Peyer's patch (tissue), 4 donors: ENCODE measurements around the gene PTGIR. TPM values are rescaled to one million over a fixed set of nuclear protein-coding genes. Genes with fewer than 3 reads are reported as not detected.

ENCODE experiments used
- DNase-seq, 3 donors: peaks; one replicate each; pipeline ENCODE4 v3.0.0-alpha.2; 2017 to 2019
- H3K27ac ChIP-seq, 4 donors: fragments of 200-600 bp; sonication (generic); one replicate each; pipeline ENCODE4 v1.5.1; 2016 to 2019
- H3K27me3 ChIP-seq, 2 donors: fragments of 200-600 bp; sonication (generic); one replicate each; pipeline ENCODE4 v1.5.1; 2019
- H3K36me3 ChIP-seq, 3 donors: fragments of 200-600 bp; sonication (generic); one replicate each; pipeline ENCODE4 v1.5.1; 2016 to 2019
- H3K4me1 ChIP-seq, 4 donors: fragments of 200-600 bp; sonication (generic); one replicate each; pipeline ENCODE4 v1.5.1; 2016 to 2019
- H3K4me3 ChIP-seq, 4 donors: fragments of 200-600 bp; sonication (generic); 1 replicate in 3 of 4; 2 replicates in 1 of 4; pipeline ENCODE4 v1.5.1; 2016 to 2019; ENCODE audit warnings: mild to moderate bottlenecking in 1 of 4
- H3K9me3 ChIP-seq, 4 donors: fragments of 200-600 bp; sonication (generic); one replicate each; pipeline ENCODE4 v1.5.1; 2016 to 2019; ENCODE audit warnings: mild to moderate bottlenecking in 1 of 4
- POLR2A ChIP-seq, 2 donors: fragments of 450-650 bp; IDR thresholded peaks; one replicate each; pipeline ENCODE4 v1.5.1; 2017; ENCODE audit warnings: antibody characterized with exemption in 2 of 2, mild to moderate bottlenecking in 2 of 2, moderate library complexity in 2 of 2
- total RNA-seq, 4 donors: library from RNA; depleted of rRNA; stranded (reverse); fragments of >200 nt; gene quantifications; one replicate each; pipeline ENCODE4 v1.1.0, GENCODE V29; 2016
- TF ChIP-seq, protein P1 (sequence below), 6 experiments: fragments of 450-650 bp in 4 of 6; fragments of 200-600 bp in 2 of 6; sonication (generic) in 1 of 6; IDR thresholded peaks; one replicate each; pipeline ENCODE4 v1.5.1; 2017 to 2019; ENCODE audit warnings: antibody characterized with exemption in 6 of 6, mild to moderate bottlenecking in 3 of 6, moderate library complexity in 1 of 6

The PTGIR gene
- total RNA-seq, 4 donors from 2014 or later: 3.4 to 5.8 TPM; not detected in 2

DNA sequence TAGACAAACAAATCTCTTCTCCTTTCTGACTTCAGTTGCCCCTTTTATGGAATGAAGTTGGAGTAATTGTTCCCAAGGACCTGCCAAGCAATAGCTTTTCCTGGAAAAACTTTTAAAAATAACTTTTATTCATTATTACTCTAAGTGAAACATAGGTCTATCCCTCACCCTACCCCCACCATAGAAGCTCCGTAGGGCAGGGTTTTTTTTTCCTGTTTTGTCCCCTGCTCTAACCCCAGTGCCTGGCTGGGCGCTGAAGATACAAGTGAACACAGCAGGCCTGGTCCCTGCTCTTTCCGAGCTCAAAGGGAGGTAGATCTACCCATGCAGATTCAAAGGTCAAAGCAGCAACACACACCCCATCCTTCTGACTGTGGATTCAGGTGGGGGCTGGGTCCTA lies 19.8 kb upstream of the PTGIR start:
- Histone ChIP-seq H3K27ac (no peak overlapping the region), H3K36me3 (no peaks in the 10 kb centered on the region)
- TF ChIP-seq POLR2A (IDR thresholded peaks at IDR 0.05): no peak
- TF ChIP-seq, protein P1, sequence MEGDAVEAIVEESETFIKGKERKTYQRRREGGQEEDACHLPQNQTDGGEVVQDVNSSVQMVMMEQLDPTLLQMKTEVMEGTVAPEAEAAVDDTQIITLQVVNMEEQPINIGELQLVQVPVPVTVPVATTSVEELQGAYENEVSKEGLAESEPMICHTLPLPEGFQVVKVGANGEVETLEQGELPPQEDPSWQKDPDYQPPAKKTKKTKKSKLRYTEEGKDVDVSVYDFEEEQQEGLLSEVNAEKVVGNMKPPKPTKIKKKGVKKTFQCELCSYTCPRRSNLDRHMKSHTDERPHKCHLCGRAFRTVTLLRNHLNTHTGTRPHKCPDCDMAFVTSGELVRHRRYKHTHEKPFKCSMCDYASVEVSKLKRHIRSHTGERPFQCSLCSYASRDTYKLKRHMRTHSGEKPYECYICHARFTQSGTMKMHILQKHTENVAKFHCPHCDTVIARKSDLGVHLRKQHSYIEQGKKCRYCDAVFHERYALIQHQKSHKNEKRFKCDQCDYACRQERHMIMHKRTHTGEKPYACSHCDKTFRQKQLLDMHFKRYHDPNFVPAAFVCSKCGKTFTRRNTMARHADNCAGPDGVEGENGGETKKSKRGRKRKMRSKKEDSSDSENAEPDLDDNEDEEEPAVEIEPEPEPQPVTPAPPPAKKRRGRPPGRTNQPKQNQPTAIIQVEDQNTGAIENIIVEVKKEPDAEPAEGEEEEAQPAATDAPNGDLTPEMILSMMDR (IDR thresholded peaks at IDR 0.05): no peak

DNA sequence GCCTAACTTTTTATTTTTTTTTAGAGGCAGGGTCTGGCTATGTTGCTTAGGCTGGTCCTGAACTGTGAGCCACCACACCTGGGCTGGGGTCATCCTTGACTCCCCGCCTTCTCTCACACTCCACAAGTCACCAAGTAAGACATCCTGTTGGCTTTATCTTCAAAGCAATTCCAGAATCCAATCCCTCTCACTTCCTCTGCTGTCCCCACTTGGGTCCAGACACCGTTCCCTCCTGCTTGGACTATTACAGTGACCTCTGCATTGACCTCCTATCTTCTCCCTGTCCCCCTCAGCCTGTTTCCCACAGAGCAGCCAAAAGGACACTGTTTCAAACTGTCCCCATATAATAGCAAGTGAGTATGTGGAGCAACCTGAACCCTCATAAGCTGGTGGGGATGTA lies 15.8 kb upstream of the PTGIR start:
- H3K9me3 ChIP-seq: no peaks in the 10 kb centered on the region
- no peak for DNase-seq
- H3K36me3 ChIP-seq: no peaks in the 10 kb centered on the region
- peaks cover 0 to 33% (median 16%) of the 10 kb centered on the region in 4 donors for H3K4me1 ChIP-seq
- no peak overlapping the region for H3K27ac ChIP-seq
- no peak overlapping the region for H3K4me3 ChIP-seq
- TF ChIP-seq, protein P1 (IDR thresholded peaks at IDR 0.05): no peak
- no peak for TF ChIP-seq POLR2A (IDR thresholded peaks at IDR 0.05)
- no peaks in the 10 kb centered on the region for H3K27me3 ChIP-seq

More for the DNA sequence above, 19.8 kb upstream of the PTGIR start:
- peaks cover 0 to 11% (median 1%) of the 10 kb centered on the region in 4 donors for H3K4me1 ChIP-seq
- no peaks in the 10 kb centered on the region for H3K9me3 ChIP-seq
- no peak overlapping the region for H3K4me3 ChIP-seq
- DNase-seq: no peak
- peaks cover 0 to under 1% of the 10 kb centered on the region in 2 donors for H3K27me3 ChIP-seq

DNA sequence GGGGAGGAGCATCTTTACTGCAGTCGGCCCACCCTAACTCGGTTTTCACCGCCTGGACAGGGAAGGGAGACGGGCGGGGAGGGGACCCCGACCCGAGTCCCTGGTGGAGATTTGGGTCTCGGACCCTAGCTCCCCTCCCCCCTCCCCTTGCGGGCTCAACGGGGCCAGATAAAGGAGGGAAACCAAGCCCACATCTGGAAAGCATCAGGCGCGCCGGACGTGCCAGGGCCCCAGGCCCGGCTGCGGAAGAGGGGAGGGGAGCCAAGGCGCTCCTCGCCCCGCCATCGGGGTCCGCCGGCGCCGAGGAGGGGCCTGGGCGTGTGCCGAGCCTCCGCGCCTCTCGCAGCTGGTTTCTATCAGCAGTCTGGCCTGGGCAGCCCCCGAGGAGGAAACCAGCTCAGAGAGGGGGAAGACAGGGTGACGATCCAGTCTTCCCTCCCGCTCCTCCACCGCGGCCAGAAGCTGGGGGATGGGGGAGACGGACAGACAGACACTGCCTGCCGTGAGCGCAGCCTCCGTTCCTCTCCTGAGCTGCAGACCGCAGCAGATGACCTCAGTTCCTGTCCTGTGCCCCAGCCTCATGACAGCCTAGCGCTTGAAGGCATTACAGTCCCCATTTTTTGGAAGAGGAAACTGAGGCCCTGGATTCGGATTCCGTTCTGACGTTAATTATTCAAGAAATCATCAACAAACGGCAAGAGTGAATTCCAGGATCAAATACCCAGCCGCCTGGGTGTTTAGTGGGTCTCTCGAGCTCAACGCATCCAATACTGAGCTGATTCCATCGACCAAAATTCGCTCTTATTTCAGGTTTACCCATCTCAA lies 14.7 kb upstream of the PTGIR start:
- TF ChIP-seq POLR2A (IDR thresholded peaks at IDR 0.05): no peak
- TF ChIP-seq, protein P1 (IDR thresholded peaks at IDR 0.05): no peak
- H3K27ac ChIP-seq: peak overlapping the region; percentile 3 to 80 (median 74)

DNA sequence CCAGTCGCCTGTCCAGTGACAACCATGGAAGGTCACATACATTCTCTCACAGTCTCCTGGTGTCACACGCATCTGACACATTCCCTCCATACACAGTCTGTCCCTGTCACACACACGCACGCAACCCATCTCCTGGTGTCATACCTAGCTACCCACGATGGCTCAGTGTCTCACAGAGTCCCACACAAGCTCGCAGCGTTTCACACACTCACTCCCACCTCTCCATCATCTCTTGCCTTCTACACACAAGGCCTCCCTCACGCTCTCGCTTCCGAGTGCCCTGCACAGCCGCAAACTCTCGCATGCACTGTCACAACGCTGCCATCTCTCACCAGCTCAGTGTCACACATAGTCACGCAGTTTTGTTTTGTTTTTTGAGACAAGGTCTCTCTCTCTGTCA lies 12.3 kb upstream of the PTGIR start:
- Histone ChIP-seq H3K9me3 (no peaks in the 10 kb centered on the region), H3K27me3 (peaks cover 0 to 10% of the 10 kb centered on the region in 2 donors), H3K27ac (no peak overlapping the region), H3K4me3 (no peak overlapping the region), H3K4me1 (peaks cover 4 to 45% (median 30%) of the 10 kb centered on the region in 4 donors), H3K36me3 (no peaks in the 10 kb centered on the region)
- TF ChIP-seq, protein P1 (IDR thresholded peaks at IDR 0.05): no peak
- TF ChIP-seq POLR2A (IDR thresholded peaks at IDR 0.05): no peak
- no peak for DNase-seq

More for the DNA sequence above, 14.7 kb upstream of the PTGIR start:
- H3K36me3 ChIP-seq: no peaks in the 10 kb centered on the region
- H3K27me3 ChIP-seq: peaks cover 0 to 6% of the 10 kb centered on the region in 2 donors
- DNase-seq: no peak
- no peaks in the 10 kb centered on the region for H3K9me3 ChIP-seq
- H3K4me1 ChIP-seq: peaks cover 0 to 31% (median 18%) of the 10 kb centered on the region in 4 donors
- H3K4me3 ChIP-seq: peak overlapping the region; percentile 16 to 46 (median 39)

DNA sequence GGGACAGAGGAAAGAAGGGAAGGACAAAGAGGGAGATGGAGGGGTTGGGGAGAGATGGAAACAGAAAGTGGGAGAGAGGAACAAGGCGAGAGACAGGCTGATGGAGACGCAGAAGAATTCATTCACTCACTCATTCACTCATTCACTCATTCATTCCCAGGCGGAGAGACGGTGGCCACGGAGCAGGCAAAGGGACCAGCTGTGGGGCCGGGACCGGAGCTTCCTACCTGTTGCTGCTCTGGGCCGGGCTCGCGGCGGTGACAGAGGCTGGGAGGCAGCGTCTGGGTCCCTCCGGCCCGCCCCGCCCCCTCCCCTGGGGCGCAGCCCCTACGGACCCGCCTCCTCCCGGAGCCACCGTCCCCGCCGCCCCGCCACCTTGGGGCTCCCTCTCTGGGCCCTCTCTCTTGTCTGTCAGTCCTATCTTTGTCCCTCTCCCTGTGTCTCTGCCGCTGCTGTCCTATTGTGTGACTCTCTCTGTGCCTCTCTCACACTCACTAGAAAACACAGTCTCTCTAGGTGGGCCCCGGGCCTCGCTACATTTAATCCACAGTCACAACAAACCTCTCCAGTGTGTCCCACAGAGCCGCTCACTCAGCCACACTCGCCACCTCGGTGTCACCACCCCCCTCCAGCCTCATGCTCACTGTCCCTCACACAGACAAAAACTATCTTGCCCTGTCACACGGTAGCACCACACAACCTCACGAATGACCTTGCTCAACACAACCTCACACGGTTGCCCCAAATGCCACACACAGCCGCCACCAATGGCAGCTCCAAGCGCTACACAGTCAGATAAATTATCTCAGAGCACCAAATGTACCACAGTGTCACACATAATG lies 11.3 kb upstream of the PTGIR start, which contains the start of gene GNG8:
Gene GNG8 (minus strand): TSS at position 283 of the 842 bp plus-strand sequence. CDS start 1,520 bp downstream, outside the sequence.
- Histone ChIP-seq H3K4me3 (no peak within 1 kb of the TSS), H3K36me3 (no peaks in the 10 kb centered on the region), H3K27ac (peak within 1 kb of the TSS in 1 of 4 donors; percentile 14), H3K9me3 (no peaks in the 10 kb centered on the region), H3K4me1 (peaks cover 4 to 45% (median 30%) of the 10 kb centered on the region in 4 donors), H3K27me3 (peaks cover 0 to 10% of the 10 kb centered on the region in 2 donors)
- TF ChIP-seq POLR2A (IDR thresholded peaks at IDR 0.05): no peak
- TF ChIP-seq, protein P1 (IDR thresholded peaks at IDR 0.05): no peak
- no peak for DNase-seq
